ENCODE measurements around the gene ARSG. TPM values are rescaled to one million over a fixed set of nuclear protein-coding genes. Genes with fewer than 3 reads are reported as not detected.

Gene ARSG
- total and polyA plus RNA-seq, 2 of the 8 experiments (the other 6 are each of a cell fraction or from before 2014, with no cell fraction given) = 3.3 to 4.0 TPM

DNA sequence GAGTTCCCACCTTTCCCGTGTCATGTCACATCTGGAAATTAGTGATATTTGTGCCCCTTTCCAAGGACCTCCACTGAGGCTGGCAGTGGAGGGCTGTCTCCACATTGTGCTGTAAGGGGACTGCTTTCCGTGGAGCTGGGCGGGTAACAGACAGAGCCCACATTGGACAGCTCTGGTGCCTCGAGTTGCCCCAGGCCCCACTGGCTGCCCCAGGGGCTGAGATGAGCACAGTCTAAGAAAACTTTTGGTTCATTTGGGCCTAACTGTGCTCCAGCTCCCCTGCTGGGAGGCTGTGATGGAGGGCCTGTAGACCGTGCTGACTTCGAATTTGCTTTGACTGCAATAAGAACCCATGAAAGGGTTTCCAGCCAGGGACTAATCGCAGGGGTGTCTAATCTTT lies 38.0 kb downstream of the ARSG start:
- ChIA-PET CTCF (ENCODE audit: partially characterized antibody) (interaction anchor here (0.8 to 6.6 kb wide), 9 partner anchors 9 to 138 kb away, joined by 3 to 42 read pairs (median 5); no protein-coding TSS in a partner anchor), POLR2A (ENCODE audit: partially characterized antibody) (interaction anchor here (0.9 to 1.2 kb wide), 2 partner anchors 37 to 38 kb away, joined by 3 to 5 read pairs; partner anchors contain the start of genes ARSG and SLC16A6)
- Histone ChIP-seq H3K36me3 (ENCODE audit: control insufficient read depth in 2 of 4, insufficient read depth in 4 of 4, low read length in 3 of 4) (no peaks in the 10 kb centered on the region), H2BK5ac (ENCODE audit: low read depth, low read length) (no peak overlapping the region), H3K4me1 (replicated peaks in 1 of 4; ENCODE audit: control insufficient read depth in 3 of 4, insufficient read depth in 4 of 4, low read length in 3 of 4) (no peaks in the 10 kb centered on the region), H2BK15ac (ENCODE audit: low read length) (no peak overlapping the region), H3K18ac (ENCODE audit: extremely low read depth, low read length) (no peak overlapping the region), H3K27me3 (replicated peaks in 1 of 4; ENCODE audit: control insufficient read depth in 3 of 4, extremely low read depth in 1 of 4, insufficient read depth in 3 of 4, low read length in 3 of 4) (no peaks in the 10 kb centered on the region; a peak in 1 of 7 replicates), H3K4ac (replicated peaks; ENCODE audit: insufficient read length, low read depth, low read length) (no peak overlapping the region), H3K23ac (ENCODE audit: insufficient read length) (no peak overlapping the region), H2AK5ac (ENCODE audit: low read depth, low read length) (no peak overlapping the region), H2BK20ac (ENCODE audit: low read length) (no peak overlapping the region), H2BK12ac (ENCODE audit: low read depth, low read length) (no peak overlapping the region), H3K79me1 (ENCODE audit: low read depth, low read length) (no peaks in the 10 kb centered on the region; the same call in 1 of the 2 replicates), H3K4me2 (ENCODE audit: insufficient read depth in 1 of 2, low read depth in 2 of 2, low read length in 2 of 2) (no peak overlapping the region), H3K9me3 (ENCODE audit: insufficient read depth in 2 of 2, low read depth in 1 of 2, low read length in 1 of 2) (peaks cover 4% of the 10 kb centered on the region in 2 experiments; a peak in 2 of 4 replicates), H4K20me1 (replicated peaks in 1 of 2; ENCODE audit: control insufficient read depth in 1 of 2, insufficient read depth in 2 of 2, low read length in 2 of 2) (no peaks in the 10 kb centered on the region), H4K8ac (ENCODE audit: extremely low read depth, insufficient read depth, low read length) (no peak overlapping the region), H4K5ac (ENCODE audit: insufficient read length, low read depth, low read length) (no peak overlapping the region), H3K79me2 (ENCODE audit: control insufficient read depth in 1 of 2, insufficient read depth in 2 of 2, low read length in 2 of 2) (no peaks in the 10 kb centered on the region), H2AFZ (ENCODE audit: low read length) (no peak overlapping the region), H2BK120ac (replicated peaks; ENCODE audit: low read depth, low read length) (no peak overlapping the region), H3K23me2 (ENCODE audit: low read depth, low read length) (no peaks in the 10 kb centered on the region), H3K4me3 (ENCODE audit: extremely low read depth in 1 of 4, insufficient read depth in 2 of 4, low read depth in 3 of 4, low read length in 4 of 4) (no peak overlapping the region), H3K27ac (ENCODE audit: low read depth, low read length) (no peak overlapping the region), H4K91ac (replicated peaks; ENCODE audit: insufficient read length, low read length) (no peak overlapping the region), H3K14ac (ENCODE audit: insufficient read length) (no peak overlapping the region), H3K9ac (replicated peaks in 1 of 4; ENCODE audit: extremely low read depth in 1 of 4, low read depth in 3 of 4, low read length in 3 of 4) (no peak overlapping the region), H3K56ac (replicated peaks; ENCODE audit: insufficient read length, low read depth, low read length) (no peak overlapping the region)
- DNase-seq (ENCODE audit: low read depth in 1 of 2, low spot score in 2 of 2) = no peak
- WGBS, 2 experiments (ENCODE audit: extremely low coverage in 1 of 2, insufficient coverage in 1 of 2, insufficient read length in 1 of 2, insufficient replicate concordance in 2 of 2, low coverage in 1 of 2, low lambda C conversion rate in 2 of 2, missing lambda C conversion rate in 1 of 2) = 90% methylated on average over 7 of the region's 7 CpGs; no CpG with 5 or more reads in 1 of the 2 experiments
- no peak for FAIRE-seq
- TF ChIP-seq TEAD4 (IDR thresholded peaks at IDR 0.05; ENCODE audit: low read depth, low read length) = no peak
- TF ChIP-seq RAD21 (IDR thresholded peaks at IDR 0.05 in 1 of 2, conservative IDR thresholded peaks at IDR 0.05 in 1 of 2; ENCODE audit: low read depth in 2 of 2, low read length in 2 of 2) = no peak

Measured in H1 (cell line).